Upper lobe of right lung (tissue), 1 donor: ENCODE data around the gene SLC19A1. TPM values are rescaled to one million over a fixed set of nuclear protein-coding genes. Genes with fewer than 3 reads are reported as not detected.

Source experiments
- ATAC-seq: fragments of 200-7000 bp; cut with Tn5 transposase; one replicate; pipeline ENCODE4 v1.9.1; 2020; ENCODE audit warnings: mild to moderate bottlenecking, moderate library complexity
- DNase-seq: peaks from one replicate; pipeline ENCODE4 v3.0.0-alpha.2; 2020
- H3K27ac ChIP-seq: fragments of 200-600 bp; one replicate; pipeline ENCODE4 v1.8.0; 2022
- H3K27me3 ChIP-seq: fragments of 200-600 bp; one replicate; pipeline ENCODE4 v1.8.0; 2022; ENCODE audit warnings: mild to moderate bottlenecking
- H3K36me3 ChIP-seq: fragments of 200-600 bp; one replicate; pipeline ENCODE4 v1.8.0; 2022
- H3K4me1 ChIP-seq: fragments of 200-600 bp; one replicate; pipeline ENCODE4 v1.8.0; 2022
- H3K4me3 ChIP-seq: fragments of 200-600 bp; one replicate; pipeline ENCODE4 v1.8.0; 2022; ENCODE audit warnings: mild to moderate bottlenecking
- H3K9me3 ChIP-seq: fragments of 200-600 bp; one replicate; pipeline ENCODE4 v1.8.0; 2022
- CTCF ChIP-seq: fragments of 200-600 bp; IDR thresholded peaks from one replicate; pipeline ENCODE4 v1.8.0; 2022; ENCODE audit warnings: antibody characterized with exemption
- intact Hi-C: fragments of 100-400 bp; cut with DNase I; formaldehyde crosslinking; loops from one replicate; pipeline ENCODE4 v1.11.0; 2022
- long read RNA-seq: library from polyadenylated mRNA; unstranded; transcript quantifications from one replicate; pipeline ENCODE4 v2.0.0, GENCODE V29; 2021
- total RNA-seq: library from RNA; stranded (reverse); fragmentation: NEBNext Ultra II Directional; extraction: Animal tissue kit (Norgen Biotek cat#: 25700); gene quantifications from one replicate; pipeline ENCODE4 v1.2.1, GENCODE V29; 2021
- donor health status: DM: no; HTN: yes; CAD: no; lungs with severe emphysema.

SLC19A1 gene
- total RNA-seq = 39.3 TPM
- long read RNA-seq, transcript SLC19A1-201 (6 exons, 3,811 nt) = major isoform, 8 of 84 reads
- long read RNA-seq, partial matches to known transcripts = 19 of 84 reads
- long read RNA-seq, other reads (novel, unspliced or antisense) = 51 of 84 reads

GRCh38 chr21:45542242-45542666, at the start of gene SLC19A1:
Gene SLC19A1 (minus strand): TSS chr21:45542440. CDS start chr21:45537959, 4,481 bp downstream.
- H3K27me3 ChIP-seq = no peaks in the 10 kb centered on the region
- H3K4me3 ChIP-seq = peak within 1 kb of the TSS; percentile 55
- no peaks in the 10 kb centered on the region for H3K36me3 ChIP-seq
- DNase-seq = peak; percentile 88
- peak; percentile 26 for TF ChIP-seq CTCF
- H3K27ac ChIP-seq = peak within 1 kb of the TSS; percentile 55
- peak; percentile 91 for ATAC-seq
- H3K4me1 ChIP-seq = peaks cover 7% of the 10 kb centered on the region
- H3K9me3 ChIP-seq = no peaks in the 10 kb centered on the region
- intact Hi-C loops = no loop called here

GRCh38 chr21:45591619-45592207, 49.5 kb upstream of the SLC19A1 start:
- ATAC-seq (no peak), DNase-seq (peak; percentile 21)
- peaks cover 2% of the 10 kb centered on the region for H3K9me3 ChIP-seq
- H3K27me3 ChIP-seq = peaks cover 21% of the 10 kb centered on the region
- no peak overlapping the region for H3K27ac ChIP-seq
- H3K36me3 ChIP-seq = no peaks in the 10 kb centered on the region
- peaks cover 5% of the 10 kb centered on the region for H3K4me1 ChIP-seq
- TF ChIP-seq CTCF = no peak
- H3K4me3 ChIP-seq = no peak overlapping the region
- intact Hi-C loops = no loop called here

- Histone ChIP-seq H3K4me3 (peak overlapping the region; percentile 51), H3K27me3 (peaks cover 18% of the 10 kb centered on the region), H3K27ac (no peak overlapping the region), H3K9me3 (peaks cover 10% of the 10 kb centered on the region), H3K36me3 (no peaks in the 10 kb centered on the region), H3K4me1 (peaks cover 5% of the 10 kb centered on the region)
- no peak for TF ChIP-seq CTCF
- peak; percentile 60 for ATAC-seq
- DNase-seq = peak; percentile 73
- intact Hi-C loops = no loop called here
Observed at GRCh38 chr21:45590726-45591618, 48.7 kb upstream of the SLC19A1 start.

GRCh38 chr21:45590246-45590725, 48.0 kb upstream of the SLC19A1 start:
- intact Hi-C loops = no loop called here

More at GRCh38 chr21:45590246-45590725, 48.0 kb upstream of the SLC19A1 start:
- H3K27me3 ChIP-seq = peaks cover 11% of the 10 kb centered on the region
- H3K9me3 ChIP-seq = peaks cover 10% of the 10 kb centered on the region
- H3K4me3 ChIP-seq = peak overlapping the region; percentile 51
- peaks cover 5% of the 10 kb centered on the region for H3K4me1 ChIP-seq
- no peaks in the 10 kb centered on the region for H3K36me3 ChIP-seq
- TF ChIP-seq CTCF = no peak
- no peak overlapping the region for H3K27ac ChIP-seq
- DNase-seq = peak; percentile 88
- peak; percentile 91 for ATAC-seq
